GM19099 (cell line): ENCODE data around the gene SLC7A7.

Experiments used
- POLR2A ChIP-seq: IDR thresholded peaks from 3 replicates; pipeline ENCODE4 v1.6.1; 2011; ENCODE audit warnings: low read depth; ENCODE audit not compliant: insufficient read length; ENCODE audit errors: extremely low read depth

Gene SLC7A7

DNA sequence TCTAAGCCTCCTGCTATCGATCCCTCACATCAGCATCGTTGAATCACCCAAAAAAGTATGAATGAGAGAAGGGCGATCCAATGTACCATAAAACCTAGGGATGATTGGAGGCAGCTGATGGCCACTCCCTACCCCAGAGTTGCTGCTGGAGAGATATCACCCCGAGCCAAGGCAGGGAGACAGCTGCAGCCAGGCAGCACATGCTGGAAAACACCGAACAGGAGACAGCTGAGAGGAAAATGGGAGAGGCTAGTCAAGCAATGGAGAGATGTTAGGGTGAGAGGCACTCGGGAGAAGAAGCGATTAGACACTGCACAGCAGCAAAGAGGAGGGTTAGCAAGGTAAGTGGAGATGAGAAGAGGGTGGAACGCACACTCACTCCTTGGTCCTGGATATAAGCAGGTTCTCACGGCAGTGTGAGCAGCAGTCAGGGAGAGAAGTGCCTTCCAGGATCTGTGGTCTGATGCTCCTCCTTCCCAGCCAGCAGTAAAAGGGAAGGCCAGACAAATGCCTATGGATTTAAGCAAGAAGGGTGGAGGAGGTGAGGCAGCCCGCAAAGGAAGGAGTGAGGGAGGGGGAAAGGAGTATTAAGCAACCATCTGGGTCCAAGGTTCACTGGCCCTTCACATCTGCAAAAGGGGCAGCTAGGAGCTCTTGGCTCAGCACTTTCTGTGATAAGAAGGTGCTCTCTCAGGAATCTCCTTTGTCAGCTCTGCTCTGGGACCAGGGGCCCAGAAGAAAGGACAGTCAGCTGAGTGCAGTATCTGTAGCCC lies at the start of gene SLC7A7:
Gene SLC7A7 (minus strand): TSS at position 495 of the 773 bp plus-strand sequence. CDS start 2,037 bp downstream, outside the sequence.
- no peak for TF ChIP-seq POLR2A

DNA sequence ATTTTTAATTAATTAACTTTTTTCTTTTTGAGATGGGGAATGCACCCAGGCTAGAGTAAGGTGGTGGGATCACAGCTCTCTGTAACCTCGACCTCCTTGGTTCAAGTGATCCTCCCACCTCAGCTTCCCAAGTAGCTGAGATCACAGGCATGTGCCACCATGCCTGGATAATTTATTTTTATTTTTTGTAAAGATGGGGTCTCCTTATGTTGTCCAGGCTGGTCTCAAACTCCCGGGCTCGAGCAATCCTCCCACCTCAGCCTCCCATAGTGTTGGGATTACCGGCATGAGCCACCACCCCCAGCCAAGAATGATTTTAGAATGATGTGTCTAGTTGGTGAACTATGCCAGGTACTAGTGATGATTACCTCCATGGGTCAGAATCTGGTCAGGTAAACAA lies 49.7 kb upstream of the SLC7A7 start:
- no peak for TF ChIP-seq POLR2A

DNA sequence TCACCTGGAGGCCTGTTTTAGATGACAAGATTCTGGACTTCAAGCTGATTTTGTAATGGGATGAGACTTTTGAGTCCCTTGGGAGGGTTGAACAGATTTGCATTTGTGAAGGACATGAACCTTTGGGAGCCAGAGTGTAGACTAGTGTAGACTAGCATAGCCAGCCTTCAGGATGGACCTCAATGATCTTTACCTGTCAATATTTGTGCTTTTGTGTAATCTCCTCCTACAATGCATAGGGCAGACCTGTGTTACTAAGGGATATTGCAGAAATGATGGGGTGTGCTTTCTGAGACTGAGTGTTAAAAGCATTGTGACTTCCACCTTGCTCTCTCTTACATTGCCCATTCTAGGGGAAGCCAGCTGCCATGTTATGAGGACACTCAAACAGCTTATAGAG lies 46.4 kb upstream of the SLC7A7 start:
- TF ChIP-seq POLR2A = no peak

DNA sequence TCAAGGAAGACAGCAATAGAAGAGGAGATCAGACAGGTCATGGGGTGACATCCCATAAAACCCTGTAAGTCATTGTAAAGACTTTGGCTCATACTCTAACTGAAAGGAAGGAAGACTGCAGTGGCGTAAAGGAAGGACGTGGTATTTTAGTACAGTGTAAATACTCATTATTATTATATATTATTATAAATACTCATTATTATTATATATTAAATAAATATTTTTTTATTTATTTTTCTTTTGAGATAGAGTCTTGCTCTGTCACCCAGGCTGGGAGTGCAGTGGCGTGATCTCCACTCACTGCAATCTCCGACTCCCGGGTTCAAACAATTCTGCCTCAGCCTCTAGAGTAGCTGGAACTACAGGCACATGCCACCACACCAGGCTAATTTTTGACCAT lies 41.2 kb upstream of the SLC7A7 start:
- TF ChIP-seq POLR2A = no peak

DNA sequence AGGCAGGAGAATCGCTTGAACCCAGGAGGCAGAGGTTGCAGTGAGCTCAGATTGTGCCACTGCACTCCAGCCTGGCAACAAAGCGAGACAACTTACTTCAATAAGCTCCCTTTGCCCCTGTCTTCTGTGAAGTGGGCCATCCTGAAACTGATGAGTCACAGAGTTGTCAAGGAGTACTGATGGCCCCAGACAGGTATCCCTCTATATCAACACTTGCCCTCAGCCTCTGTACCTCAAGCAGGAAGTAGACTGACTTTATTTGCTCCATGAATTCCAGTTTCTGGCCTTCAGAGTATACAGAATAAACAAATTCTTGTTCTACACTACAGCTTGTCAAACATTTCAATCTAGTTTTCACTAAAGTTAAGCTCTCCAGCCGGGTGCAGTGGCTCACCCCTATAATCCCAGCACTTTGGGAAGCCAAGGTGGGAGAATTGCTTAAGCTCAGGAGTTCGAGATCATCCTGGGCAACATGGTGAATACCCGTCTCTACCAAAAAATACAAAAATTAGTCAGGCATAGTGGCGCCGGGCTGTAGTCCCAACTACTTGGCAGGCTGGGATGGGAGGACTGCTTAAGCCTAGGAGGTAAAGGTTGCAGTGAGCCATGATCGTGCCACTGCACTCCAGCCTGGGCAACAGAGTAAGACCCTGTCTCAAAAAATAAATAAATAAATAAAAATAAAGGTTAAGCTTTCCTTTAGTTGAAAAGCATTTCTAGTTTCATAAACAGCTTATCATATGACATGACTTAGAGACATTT lies 39.9 kb upstream of the SLC7A7 start:
- no peak for TF ChIP-seq POLR2A

DNA sequence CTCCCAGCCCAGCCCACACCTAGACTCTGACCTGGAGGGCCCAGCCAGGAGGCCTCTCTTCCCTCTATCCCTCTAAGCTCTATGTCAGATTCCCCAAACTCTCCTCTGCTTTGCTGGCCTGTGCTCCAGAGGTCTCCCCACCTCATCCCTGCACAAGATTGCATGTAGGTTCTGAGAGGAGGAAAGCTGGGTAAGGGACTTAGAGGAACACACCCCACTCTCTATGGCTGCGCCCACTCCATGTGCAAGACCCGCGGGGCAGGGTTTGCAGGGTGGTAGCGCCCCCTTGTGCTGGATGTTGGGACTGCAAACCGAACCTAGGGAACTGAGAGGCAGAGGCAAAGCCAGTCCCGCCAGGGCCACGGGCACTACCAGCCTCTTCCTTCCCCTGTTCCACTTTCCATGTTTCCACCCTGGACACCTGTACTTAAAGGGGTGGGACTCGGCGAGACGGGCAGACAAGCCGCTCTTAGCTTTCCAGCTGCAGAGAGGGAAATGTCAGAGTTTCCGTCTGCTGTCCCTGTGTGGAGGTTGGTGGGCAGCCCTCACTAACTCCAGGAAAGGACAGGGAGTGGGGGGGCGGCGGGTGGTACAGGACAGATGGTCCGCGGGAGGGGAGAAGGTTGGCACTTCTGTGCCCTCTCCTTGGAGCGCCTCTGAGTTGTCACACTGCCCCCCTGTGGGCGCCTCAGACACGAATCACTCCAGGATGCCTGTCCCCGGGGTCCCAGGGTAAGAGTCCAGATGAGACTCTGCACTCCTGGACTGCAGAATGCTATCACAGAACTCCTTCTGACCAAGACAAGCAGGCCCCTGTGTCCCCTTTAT lies 37.9 kb upstream of the SLC7A7 start:
- no peak for TF ChIP-seq POLR2A

DNA sequence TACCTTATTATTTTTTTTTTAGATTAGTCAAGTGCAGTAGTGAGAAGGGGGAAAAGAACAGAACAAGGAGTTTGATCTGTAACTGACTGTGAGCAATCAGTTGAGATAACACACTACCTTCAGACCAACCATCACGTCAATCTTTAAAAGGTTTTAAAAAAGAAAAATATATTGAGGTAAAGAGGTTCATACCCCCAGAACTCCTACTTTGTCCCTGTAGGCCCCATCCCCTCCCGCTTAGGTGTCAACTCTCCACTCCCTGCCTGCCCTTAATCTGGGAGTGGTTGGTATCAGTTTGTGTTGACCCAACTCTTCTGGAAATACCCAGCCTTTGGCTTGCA lies 37.3 kb upstream of the SLC7A7 start:
- TF ChIP-seq POLR2A = no peak

DNA sequence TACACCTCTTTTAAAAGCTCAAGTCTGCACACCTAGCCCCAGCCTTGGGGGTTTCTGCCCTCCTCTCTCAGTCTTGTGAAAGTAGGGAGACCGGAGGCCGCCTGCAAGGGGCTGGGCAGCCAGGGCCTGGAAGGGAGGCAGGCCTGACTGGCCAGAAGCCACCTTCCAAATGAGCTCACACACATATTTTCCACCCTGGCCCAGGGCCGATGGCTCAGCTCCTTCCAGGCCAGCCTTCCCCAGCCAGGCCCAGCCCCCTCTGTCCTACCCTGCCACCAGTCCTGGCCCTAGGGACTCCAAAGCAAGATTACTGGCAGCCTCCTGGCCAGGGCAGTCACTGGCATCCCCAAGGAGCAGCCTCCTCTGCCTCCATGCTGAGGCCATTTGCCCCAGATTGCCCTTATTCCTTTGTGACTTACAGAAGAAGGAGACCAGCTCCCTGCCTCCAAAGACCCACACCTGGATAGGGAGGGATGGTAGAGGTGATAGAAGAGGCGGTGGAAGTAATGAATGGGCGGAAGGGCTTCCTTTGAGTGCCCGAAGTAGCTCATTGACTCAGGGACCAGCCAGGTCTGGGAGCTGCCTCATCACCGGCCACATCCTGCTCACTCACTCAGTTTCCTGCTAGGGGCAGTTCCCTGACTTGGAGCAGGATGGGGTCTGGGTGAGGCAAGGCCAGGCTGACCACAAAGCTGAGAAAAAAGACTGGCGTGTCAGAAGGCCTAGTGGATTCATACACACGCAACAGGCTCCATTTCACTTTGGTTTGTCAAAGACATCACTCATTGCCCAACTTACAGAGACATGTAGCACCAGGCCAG lies 35.9 kb upstream of the SLC7A7 start:
- no peak for TF ChIP-seq POLR2A

DNA sequence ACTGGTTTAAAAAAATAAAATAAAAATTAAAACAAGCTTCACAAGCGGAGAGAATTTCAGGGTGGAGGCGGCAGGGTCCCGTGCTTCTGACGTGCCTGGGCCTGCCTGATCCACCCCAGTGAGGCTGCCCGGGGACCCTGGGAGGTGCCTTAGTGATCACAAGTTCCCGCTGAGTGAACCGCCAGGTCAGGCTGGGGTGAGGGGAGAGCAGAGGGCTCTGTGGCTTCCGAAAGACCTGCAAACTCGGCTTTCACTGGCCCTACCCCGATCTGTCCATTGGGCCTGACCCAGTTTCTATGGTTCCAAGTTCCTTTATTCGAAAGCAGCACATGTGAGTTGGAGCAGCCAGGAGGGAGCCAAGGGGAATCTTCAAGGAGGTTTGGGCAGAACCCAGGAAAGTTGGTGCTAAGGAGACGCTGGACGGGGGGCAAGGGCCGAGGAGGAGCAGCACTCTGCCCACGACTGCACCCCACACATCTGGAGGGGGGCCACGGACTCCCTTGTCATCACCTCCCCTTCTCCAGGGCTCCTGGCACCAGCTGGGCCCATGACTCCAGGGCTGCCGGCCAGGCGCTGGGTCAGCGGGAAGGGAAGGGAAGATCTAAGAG lies 34.1 kb upstream of the SLC7A7 start:
- TF ChIP-seq POLR2A = no peak

DNA sequence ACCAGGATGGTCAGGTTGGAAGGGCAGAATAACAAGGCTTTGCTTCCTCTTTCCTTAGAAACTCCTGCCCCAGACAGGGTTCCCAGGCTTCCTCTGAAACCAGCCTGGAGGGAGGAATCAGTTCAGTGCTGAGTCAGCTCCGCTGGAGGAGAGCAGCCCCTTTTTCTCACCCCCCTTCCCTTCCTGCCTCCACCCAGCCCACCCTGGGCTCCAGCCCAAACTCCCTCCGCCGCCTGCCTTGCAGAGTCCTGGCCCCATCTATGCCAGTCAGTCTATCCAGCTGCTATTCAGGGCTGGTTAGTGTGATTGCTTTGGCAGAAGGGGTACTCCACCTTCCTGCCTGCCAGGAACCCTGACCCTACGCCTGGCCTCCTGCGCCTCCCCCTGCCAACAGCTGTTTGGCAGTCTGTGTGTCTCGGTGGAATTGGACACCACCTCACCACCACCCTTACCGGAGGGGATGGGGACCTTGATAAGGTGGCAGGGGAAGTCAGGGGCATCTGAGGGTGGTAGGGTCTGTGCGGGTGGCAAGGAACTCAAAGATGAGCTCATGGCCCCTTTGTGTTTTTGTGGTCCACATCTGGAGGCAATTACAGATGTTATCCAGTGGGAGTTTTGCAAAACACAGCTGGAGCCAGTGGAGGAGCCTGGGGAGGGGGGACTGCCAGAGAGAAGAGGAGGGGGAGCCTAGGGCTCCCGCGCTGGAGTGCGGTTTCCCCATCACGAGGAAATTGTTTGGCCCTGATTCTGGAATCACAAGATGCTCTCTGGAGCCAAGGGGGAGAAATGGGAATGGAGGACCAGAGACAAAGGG lies 33.3 kb upstream of the SLC7A7 start:
- no peak for TF ChIP-seq POLR2A

DNA sequence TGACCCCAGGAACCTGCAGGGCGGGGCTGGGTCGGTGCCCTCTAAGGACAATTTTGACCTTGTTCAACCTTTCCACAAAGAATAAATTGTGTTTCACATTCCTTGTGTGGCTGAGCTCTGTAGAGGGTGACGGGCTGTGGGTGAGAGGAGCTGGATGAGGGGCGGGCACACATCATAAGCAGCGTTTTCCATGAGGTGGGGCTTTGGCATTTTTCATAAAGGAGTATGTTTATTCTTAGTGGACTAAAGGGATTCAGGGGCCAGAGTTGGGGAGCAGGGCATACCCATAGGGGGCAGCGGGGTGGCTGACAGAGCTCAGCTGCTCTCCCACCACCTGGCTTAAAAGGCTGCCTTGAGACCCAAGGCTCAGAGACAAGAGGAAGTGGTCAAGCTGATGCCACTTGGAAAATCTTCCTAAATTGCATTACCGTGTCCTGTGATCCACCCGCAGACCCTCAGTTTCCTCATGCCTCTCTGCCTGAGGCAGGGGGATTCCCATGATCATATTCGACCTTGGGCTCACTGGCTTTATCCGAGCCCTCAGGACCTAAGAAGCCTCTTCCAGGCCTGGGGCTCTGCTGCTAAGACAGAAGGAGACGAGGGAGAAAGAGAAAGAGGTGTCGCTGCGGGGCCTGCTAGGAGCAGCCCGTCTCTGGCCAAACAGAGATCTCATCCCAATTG lies 32.6 kb upstream of the SLC7A7 start:
- TF ChIP-seq POLR2A = no peak

DNA sequence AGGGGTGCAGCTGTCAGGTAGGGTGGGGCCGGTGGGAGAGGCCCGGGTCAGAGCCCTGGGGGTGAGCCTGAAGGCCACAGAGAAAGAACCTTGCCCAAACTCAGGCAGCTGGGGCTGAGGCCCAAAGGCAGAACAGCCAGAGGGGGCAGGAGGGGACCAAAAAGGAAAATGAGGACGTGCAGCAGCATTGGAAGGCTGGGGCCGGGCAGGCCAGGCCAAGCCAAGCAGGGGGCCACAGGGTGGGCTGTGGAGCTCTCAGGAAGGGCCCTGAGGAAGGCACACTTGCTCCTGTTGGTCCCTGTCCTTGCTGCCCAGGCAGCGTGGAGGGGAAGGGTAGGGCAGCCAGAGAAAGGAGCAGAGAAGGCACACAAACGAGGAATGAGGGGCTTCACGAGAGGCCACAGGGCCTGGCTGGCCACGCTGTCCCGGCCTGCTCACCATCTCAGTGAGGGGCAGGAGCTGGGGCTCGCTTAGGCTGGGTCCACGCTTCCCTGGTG lies 31.6 kb upstream of the SLC7A7 start:
- TF ChIP-seq POLR2A = no peak
